Subcutaneous adipose tissue (tissue), 4 donors: ENCODE data around the gene APMAP. TPM values are rescaled to one million over a fixed set of nuclear protein-coding genes. Genes with fewer than 3 reads are reported as not detected.

Experiments used
- total RNA-seq, 4 donors: library from RNA; depleted of rRNA; stranded (reverse); fragments of >200 nt; gene quantifications; one replicate each; pipeline ENCODE4 v1.1.0, GENCODE V29; 2016
- TF ChIP-seq, protein P1 (sequence below): fragments of 450-650 bp; IDR thresholded peaks from one replicate; pipeline ENCODE4 v1.5.1; 2016; ENCODE audit warnings: low read depth, mild to moderate bottlenecking, control low read depth, antibody characterized with exemption, moderate library complexity

Gene APMAP
- total RNA-seq, 4 donors from 2014 or later, result 63.4 to 325 (median 240) TPM

DNA sequence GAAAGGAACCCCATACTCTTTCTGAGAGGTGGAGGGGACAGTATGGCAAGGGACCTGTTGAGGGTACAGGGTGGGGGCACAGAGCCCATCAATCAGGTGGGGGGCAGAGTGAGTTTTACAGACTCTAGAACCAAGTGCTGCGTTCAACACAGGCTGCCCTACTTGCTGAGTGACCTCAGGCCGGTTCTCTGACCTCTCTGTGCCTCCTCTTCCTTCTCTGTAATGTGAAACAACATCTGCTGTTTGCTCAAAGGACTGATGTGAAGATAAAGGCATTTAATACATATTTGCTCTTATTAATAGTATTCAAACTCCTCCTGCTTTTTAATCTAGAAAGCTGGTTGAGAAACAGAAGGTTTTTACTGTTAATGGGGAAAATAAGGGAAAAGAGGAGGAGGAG lies 25.9 kb upstream of the APMAP start:
- TF ChIP-seq, protein P1, sequence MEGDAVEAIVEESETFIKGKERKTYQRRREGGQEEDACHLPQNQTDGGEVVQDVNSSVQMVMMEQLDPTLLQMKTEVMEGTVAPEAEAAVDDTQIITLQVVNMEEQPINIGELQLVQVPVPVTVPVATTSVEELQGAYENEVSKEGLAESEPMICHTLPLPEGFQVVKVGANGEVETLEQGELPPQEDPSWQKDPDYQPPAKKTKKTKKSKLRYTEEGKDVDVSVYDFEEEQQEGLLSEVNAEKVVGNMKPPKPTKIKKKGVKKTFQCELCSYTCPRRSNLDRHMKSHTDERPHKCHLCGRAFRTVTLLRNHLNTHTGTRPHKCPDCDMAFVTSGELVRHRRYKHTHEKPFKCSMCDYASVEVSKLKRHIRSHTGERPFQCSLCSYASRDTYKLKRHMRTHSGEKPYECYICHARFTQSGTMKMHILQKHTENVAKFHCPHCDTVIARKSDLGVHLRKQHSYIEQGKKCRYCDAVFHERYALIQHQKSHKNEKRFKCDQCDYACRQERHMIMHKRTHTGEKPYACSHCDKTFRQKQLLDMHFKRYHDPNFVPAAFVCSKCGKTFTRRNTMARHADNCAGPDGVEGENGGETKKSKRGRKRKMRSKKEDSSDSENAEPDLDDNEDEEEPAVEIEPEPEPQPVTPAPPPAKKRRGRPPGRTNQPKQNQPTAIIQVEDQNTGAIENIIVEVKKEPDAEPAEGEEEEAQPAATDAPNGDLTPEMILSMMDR, result no peak

DNA sequence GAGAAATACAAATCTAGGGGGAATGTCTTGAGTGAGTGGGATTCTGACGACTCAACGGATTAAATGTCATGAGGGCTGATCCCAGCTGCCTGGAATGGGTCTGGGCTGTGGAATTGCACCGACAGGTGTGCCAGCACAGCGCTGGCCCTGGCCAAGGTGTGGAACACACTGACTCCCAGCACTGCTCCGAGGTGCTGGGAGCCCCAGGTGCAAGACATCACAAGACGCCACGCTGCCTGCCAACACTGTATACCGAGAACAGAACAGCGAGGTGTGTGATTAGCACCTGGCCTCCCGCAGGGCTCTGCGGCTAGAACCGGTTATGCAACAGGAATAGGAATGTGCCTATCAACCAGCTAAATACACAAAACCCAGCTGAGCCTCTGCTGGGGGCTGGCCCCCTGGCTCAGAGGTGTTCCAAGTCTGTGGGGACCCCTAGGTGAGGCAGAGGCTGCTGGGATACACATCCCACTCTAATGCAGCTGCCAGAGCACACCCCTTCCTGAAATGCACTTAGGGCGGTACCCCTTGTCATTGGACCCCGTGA lies 24.8 kb upstream of the APMAP start:
- TF ChIP-seq, protein P1, result no peak

DNA sequence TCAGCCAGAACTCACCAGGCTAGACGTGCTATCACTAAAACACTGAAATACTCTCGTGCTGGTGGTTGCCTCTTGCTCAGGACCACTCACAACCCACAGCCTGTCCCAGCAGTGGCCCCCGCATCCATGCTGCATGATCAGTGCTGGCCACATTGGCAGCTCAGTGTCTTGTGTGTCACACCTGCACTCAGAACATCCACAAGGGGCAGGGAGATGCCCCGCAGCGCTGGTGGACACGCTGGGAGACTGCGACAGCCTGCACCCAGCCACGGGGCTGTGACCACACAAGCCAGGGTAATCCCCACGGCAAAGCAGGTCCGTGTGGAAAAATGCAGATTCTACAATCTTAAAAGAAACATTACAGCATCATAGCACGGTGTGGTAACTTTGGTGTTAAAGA lies 23.9 kb upstream of the APMAP start:
- TF ChIP-seq, protein P1, result no peak

DNA sequence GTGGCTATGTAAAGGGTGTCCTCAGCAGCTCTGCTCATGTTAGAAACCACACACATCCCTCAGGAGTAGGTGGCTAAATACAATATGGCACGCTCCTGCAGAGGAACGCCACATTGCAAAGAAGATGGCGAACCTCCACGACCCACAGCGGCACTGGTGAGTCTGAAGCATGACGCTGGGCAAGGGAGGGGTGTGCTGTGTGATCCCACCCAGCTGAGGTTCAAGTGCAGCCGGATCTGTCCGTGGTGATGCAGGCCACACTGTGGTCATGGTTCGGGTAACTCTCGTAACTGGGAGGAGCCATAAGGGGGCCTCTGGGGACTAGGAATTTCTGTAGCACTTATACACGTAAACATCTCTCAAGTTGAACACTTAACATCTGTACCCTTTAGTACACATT lies 23.4 kb upstream of the APMAP start:
- TF ChIP-seq, protein P1, result no peak

DNA sequence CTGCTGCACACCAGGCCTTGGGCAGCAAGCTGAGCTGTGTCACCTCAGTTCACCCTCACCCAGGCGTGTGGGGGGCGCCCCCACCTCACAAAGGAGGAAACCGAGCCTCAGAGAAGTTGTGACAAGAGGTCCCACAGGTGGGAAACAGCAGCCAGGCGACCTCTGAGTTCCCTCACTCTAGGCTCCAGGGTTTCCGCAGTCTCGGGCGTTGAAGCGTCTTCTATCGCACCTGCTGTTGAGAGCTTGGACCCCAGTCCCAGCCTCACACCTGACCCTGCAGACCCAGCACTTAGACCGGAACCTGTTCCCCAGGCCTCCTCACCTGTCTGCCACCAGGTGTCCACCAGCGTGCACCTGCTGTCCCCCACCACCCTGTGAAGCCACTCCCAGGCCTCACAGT lies 22.3 kb upstream of the APMAP start:
- TF ChIP-seq, protein P1, result no peak

DNA sequence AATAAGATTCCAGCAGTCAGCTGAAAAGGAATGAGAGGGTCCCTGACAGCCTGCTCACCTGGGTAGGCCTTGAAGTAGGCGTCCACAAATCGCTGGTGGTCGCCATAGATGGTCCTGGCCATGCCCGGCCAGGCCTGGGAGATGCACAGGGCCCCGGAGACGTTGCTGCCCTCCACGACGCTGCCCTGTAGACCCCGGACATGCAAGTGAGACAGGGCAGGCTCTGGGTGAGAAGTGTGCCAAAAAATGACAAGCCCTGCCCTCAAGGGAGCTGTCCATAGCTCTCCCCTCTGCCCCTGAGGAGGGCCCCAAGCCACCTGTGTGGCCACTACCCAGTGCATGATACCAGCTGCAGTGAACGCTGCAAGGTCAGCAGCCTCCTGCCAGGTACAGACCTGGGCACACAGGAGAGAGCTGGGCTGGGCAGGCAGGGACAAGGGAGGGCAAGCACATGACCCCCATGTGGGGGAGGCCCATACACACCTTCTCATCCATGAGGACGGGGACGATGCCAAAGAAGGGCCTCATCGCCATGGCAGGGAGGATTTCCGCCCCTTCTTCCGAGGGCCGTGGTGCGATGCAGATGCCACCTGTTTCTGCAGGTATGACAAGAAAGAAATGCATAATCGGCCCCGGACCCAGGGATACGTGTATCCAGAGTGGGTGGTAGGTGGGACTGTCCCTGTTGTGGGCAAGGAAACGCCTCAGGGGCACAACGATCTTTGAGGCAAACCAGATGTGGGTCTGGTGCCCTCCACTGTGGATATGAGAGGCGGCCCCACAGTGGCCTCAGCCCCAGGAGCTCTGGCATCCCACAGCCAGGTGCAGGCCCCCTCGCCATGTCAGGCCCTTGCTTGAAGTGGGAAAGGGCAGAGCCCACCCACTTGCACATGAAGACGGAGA lies 21.2 kb upstream of the APMAP start:
- TF ChIP-seq, protein P1, result no peak

DNA sequence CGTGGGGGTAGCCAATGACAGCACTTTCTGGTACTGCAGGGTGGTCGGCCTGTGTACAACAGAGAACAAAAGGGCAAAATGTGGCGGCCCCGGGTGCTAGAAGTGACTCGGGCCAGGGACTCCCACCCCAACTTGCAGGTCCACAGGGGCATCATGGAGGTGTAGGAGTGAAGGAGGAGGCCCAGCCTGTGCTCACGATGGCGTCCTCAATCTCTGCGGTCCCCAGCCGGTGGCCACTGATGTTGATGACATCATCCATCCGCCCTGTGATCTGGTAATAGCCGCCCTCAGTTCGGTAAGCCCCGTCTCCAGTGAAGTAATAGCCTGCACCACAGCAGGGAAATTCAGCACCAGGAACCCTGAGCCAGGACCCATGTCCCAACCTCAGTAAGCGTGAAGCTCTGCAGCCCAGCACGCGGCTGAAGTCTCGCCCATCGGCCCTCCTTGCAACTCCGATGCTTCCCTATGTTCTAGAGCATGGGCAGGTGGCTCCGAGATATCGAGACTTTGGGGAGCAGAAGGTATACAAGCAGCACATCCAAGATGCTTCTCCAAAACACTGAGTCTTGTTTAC lies 20.2 kb upstream of the APMAP start:
- TF ChIP-seq, protein P1, result no peak
